H1 (cell line): ENCODE results near the gene ITPR1. TPM values are rescaled to one million over a fixed set of nuclear protein-coding genes. Genes with fewer than 3 reads are reported as not detected.

Experiments
- CTCF ChIA-PET: fragments of 300-600 bp; sonication (Branson Sonifier 250); formaldehyde crosslinking; loops from one replicate; lab custom pipeline; 2021; ENCODE audit not compliant: partially characterized antibody; lab: Charles Lee
- POLR2A ChIA-PET: fragments of 300-600 bp; sonication (Branson Sonifier 250); formaldehyde crosslinking; loops from one replicate; lab custom pipeline; 2021; ENCODE audit warnings: inconsistent platforms; ENCODE audit not compliant: partially characterized antibody; lab: Charles Lee
- DNase-seq, 2 experiments: peaks; one replicate each; pipeline versions ENCODE4 v3.0.0 to v3.0.0-alpha.2; 2010 to 2022; ENCODE audit warnings: low spot score in 2 of 2, low read depth in 1 of 2, mixed read lengths in 1 of 2
- FAIRE-seq: peaks from 2 replicates; lab custom pipeline; 2011; peaks lifted over from hg19 to GRCh38; lab: Jason Lieb, UNC
- H2AFZ ChIP-seq: 2 replicates; pipeline ENCODE4 v1.8.1; 2012; ENCODE audit warnings: low read length, inconsistent platforms
- H2AK5ac ChIP-seq: 2 replicates; pipeline ENCODE4 v1.6.1; 2013; ENCODE audit warnings: low read depth, low read length
- H2BK120ac ChIP-seq: replicated peaks from 2 replicates; pipeline ENCODE3; 2013; ENCODE audit warnings: low read depth, low read length, inconsistent platforms
- H2BK12ac ChIP-seq: 2 replicates; pipeline ENCODE4 v1.6.1; 2013; ENCODE audit warnings: low read depth, low read length
- H2BK15ac ChIP-seq: 2 replicates; pipeline ENCODE4 v1.6.1; 2013; ENCODE audit warnings: low read length
- H2BK20ac ChIP-seq: 2 replicates; pipeline ENCODE4 v1.6.1; 2013; ENCODE audit warnings: low read length
- H2BK5ac ChIP-seq: 2 replicates; pipeline ENCODE4 v1.6.1; 2013; ENCODE audit warnings: low read depth, low read length
- H3K14ac ChIP-seq: 2 replicates; pipeline ENCODE4 v1.6.1; 2013; ENCODE audit warnings: inconsistent platforms; ENCODE audit not compliant: insufficient read length
- H3K18ac ChIP-seq: 2 replicates; pipeline ENCODE4 v1.6.1; 2013; ENCODE audit warnings: low read length; ENCODE audit errors: extremely low read depth
- H3K23ac ChIP-seq: 2 replicates; pipeline ENCODE4 v1.6.1; 2013; ENCODE audit warnings: inconsistent platforms; ENCODE audit not compliant: insufficient read length
- H3K23me2 ChIP-seq: 2 replicates; pipeline ENCODE4 v1.6.1; 2013; ENCODE audit warnings: low read depth, low read length
- H3K27ac ChIP-seq: 2 replicates; pipeline ENCODE4 v1.6.1; 2011; ENCODE audit warnings: low read depth, low read length, inconsistent platforms
- H3K27me3 ChIP-seq, 4 experiments: replicated peaks in 1 of 4; 1 replicate in 1 of 4; 2 replicates in 3 of 4; pipeline versions ENCODE4 v1.6.1 to v1.8.1; 2011 to 2013; ENCODE audit warnings: low read length in 3 of 4, mild to moderate bottlenecking in 3 of 4, inconsistent platforms in 2 of 4, mixed read lengths in 2 of 4, moderate library complexity in 1 of 4; ENCODE audit not compliant: control insufficient read depth in 3 of 4, insufficient read depth in 3 of 4; ENCODE audit errors: extremely low read depth in 1 of 4
- H3K36me3 ChIP-seq, 4 experiments: 2 replicates each; pipeline versions ENCODE4 v1.6.1 to v1.8.1; 2011 to 2013; ENCODE audit warnings: mild to moderate bottlenecking in 4 of 4, low read length in 3 of 4, moderate library complexity in 2 of 4, control low read depth in 1 of 4, inconsistent platforms in 1 of 4; ENCODE audit not compliant: insufficient read depth in 4 of 4, control insufficient read depth in 2 of 4
- H3K4ac ChIP-seq: replicated peaks from 2 replicates; pipeline ENCODE3; 2013; ENCODE audit warnings: low read length, low read depth, mixed read lengths, inconsistent platforms; ENCODE audit not compliant: insufficient read length
- H3K4me1 ChIP-seq, 4 experiments: replicated peaks in 1 of 4; 1 replicate in 1 of 4; 2 replicates in 3 of 4; pipeline versions ENCODE4 v1.6.1 to v1.8.1; 2011 to 2013; ENCODE audit warnings: low read length in 3 of 4, inconsistent platforms in 2 of 4, mixed read lengths in 1 of 4; ENCODE audit not compliant: insufficient read depth in 4 of 4, control insufficient read depth in 3 of 4
- H3K4me2 ChIP-seq, 2 experiments: 2 replicates each; pipeline versions ENCODE4 v1.6.1 to v1.8.1; 2011 to 2013; ENCODE audit warnings: low read depth in 2 of 2, low read length in 2 of 2, control low read depth in 1 of 2, inconsistent platforms in 1 of 2, mild to moderate bottlenecking in 1 of 2; ENCODE audit not compliant: insufficient read depth in 1 of 2
- H3K4me3 ChIP-seq, 4 experiments: fragments of 200-600, 300-600 bp in 1 of 4; sonication (generic), shearing (Covaris generic), sonication (Bioruptor Twin) in 1 of 4; 2 replicates each; pipeline versions ENCODE4 v1.5.1 to v1.8.1; 2011 to 2016; ENCODE audit warnings: low read length in 4 of 4, low read depth in 3 of 4, control low read depth in 2 of 4, inconsistent platforms in 2 of 4, mild to moderate bottlenecking in 2 of 4, mixed read lengths in 1 of 4, moderate library complexity in 1 of 4; ENCODE audit not compliant: insufficient read depth in 2 of 4; ENCODE audit errors: extremely low read depth in 1 of 4
- H3K56ac ChIP-seq: replicated peaks from 2 replicates; pipeline ENCODE3; 2013; ENCODE audit warnings: low read depth, mild to moderate bottlenecking, mixed read lengths, low read length, inconsistent platforms; ENCODE audit not compliant: insufficient read length
- H3K79me1 ChIP-seq: 2 replicates; pipeline ENCODE4 v1.6.1; 2013; ENCODE audit warnings: low read depth, low read length, control low read depth
- H3K79me2 ChIP-seq, 2 experiments: 2 replicates each; pipeline versions ENCODE4 v1.6.1 to v1.8.1; 2012 to 2013; ENCODE audit warnings: low read length in 2 of 2, mild to moderate bottlenecking in 2 of 2, inconsistent platforms in 1 of 2; ENCODE audit not compliant: insufficient read depth in 2 of 2, control insufficient read depth in 1 of 2
- H3K9ac ChIP-seq, 4 experiments: replicated peaks in 1 of 4; 1 replicate in 1 of 4; 2 replicates in 3 of 4; pipeline versions ENCODE4 v1.6.1 to v1.8.1; 2011 to 2013; ENCODE audit warnings: low read depth in 3 of 4, low read length in 3 of 4, control low read depth in 2 of 4, mild to moderate bottlenecking in 2 of 4, moderate library complexity in 2 of 4, inconsistent platforms in 1 of 4; ENCODE audit errors: extremely low read depth in 1 of 4
- H3K9me3 ChIP-seq, 2 experiments: 2 replicates each; pipeline versions ENCODE4 v1.6.1 to v1.8.1; 2012 to 2013; ENCODE audit warnings: mild to moderate bottlenecking in 2 of 2, moderate library complexity in 2 of 2, control low read depth in 1 of 2, inconsistent platforms in 1 of 2, low read depth in 1 of 2, low read length in 1 of 2, mixed read lengths in 1 of 2; ENCODE audit not compliant: insufficient read depth in 2 of 2
- H4K20me1 ChIP-seq, 2 experiments: replicated peaks in 1 of 2; 2 replicates each; pipeline versions ENCODE3 to v1.8.1; 2011 to 2013; ENCODE audit warnings: inconsistent platforms in 2 of 2, low read length in 2 of 2, mild to moderate bottlenecking in 1 of 2; ENCODE audit not compliant: insufficient read depth in 2 of 2, control insufficient read depth in 1 of 2
- H4K5ac ChIP-seq: 2 replicates; pipeline ENCODE4 v1.6.1; 2013; ENCODE audit warnings: low read length, low read depth, mixed read lengths, inconsistent platforms; ENCODE audit not compliant: insufficient read length
- H4K8ac ChIP-seq: 2 replicates; pipeline ENCODE4 v1.8.0; 2013; ENCODE audit warnings: mild to moderate bottlenecking, moderate library complexity, low read length, inconsistent platforms; ENCODE audit not compliant: insufficient read depth; ENCODE audit errors: extremely low read depth
- H4K91ac ChIP-seq: replicated peaks from 2 replicates; pipeline ENCODE3; 2013; ENCODE audit warnings: low read length, mixed read lengths, inconsistent platforms; ENCODE audit not compliant: insufficient read length
- ASH2L ChIP-seq: fragments of 200-600, 300-600 bp; sonication (generic); IDR thresholded peaks from one replicate; pipeline ENCODE4 v1.7.1; 2017; ENCODE audit warnings: low read length
- BACH1 ChIP-seq: IDR thresholded peaks from 2 replicates; pipeline ENCODE4 v1.6.1; 2012; ENCODE audit warnings: low read length, improper control_type of control experiment
- E2F6 ChIP-seq: IDR thresholded peaks from 2 replicates; pipeline ENCODE4 v1.6.1; 2012; ENCODE audit warnings: inconsistent platforms
- JUND ChIP-seq: IDR thresholded peaks from 2 replicates; pipeline ENCODE4 v1.6.1; 2011; ENCODE audit warnings: mild to moderate bottlenecking, improper control_type of control experiment, low read length
- MAFK ChIP-seq: IDR thresholded peaks from 2 replicates; pipeline ENCODE4 v1.6.1; 2012; ENCODE audit warnings: low read depth, mild to moderate bottlenecking, improper control_type of control experiment, low read length
- RBBP5 ChIP-seq: IDR thresholded peaks from 2 replicates; pipeline ENCODE4 v1.7.1; 2012; ENCODE audit warnings: low read depth, mild to moderate bottlenecking, inconsistent platforms, low read length, moderate library complexity, borderline replicate concordance
- RXRA ChIP-seq: IDR thresholded peaks from 2 replicates; pipeline ENCODE4 v1.6.1; 2011; ENCODE audit warnings: low read depth, mild to moderate bottlenecking, low read length, moderate library complexity; ENCODE audit not compliant: insufficient read depth
- SIN3A ChIP-seq, 2 experiments: IDR thresholded peaks in 1 of 2; conservative IDR thresholded peaks in 1 of 2; 2 replicates each; pipeline ENCODE4 v1.6.1; 2011 to 2012; ENCODE audit warnings: low read length in 2 of 2, improper control_type of control experiment in 1 of 2, low read depth in 1 of 2, mild to moderate bottlenecking in 1 of 2
- SP1 ChIP-seq: IDR thresholded peaks from 2 replicates; pipeline ENCODE4 v1.6.1; 2011; ENCODE audit warnings: low read depth, low read length
- SUZ12 ChIP-seq: fragments of 200-600 bp; sonication (generic); IDR thresholded peaks from 2 replicates; pipeline ENCODE4 v1.6.1; 2012; ENCODE audit warnings: mild to moderate bottlenecking, inconsistent platforms, low read length, moderate library complexity, mixed read lengths
- TAF7 ChIP-seq: optimal IDR thresholded peaks from 2 replicates; pipeline ENCODE3; 2011; ENCODE audit warnings: low read depth, mild to moderate bottlenecking, inconsistent platforms, low read length, moderate library complexity, borderline replicate concordance
- WGBS, 2 experiments: shearing (Covaris generic) in 1 of 2; methylation state at CpG; one replicate each; pipeline versions ENCODE4 v1.1.6 to v1.1.7; 2013 to 2015; ENCODE audit warnings: low lambda C conversion rate in 2 of 2, mixed read lengths in 2 of 2, inconsistent platforms in 1 of 2, low coverage in 1 of 2, missing lambda C conversion rate in 1 of 2; ENCODE audit not compliant: insufficient replicate concordance in 2 of 2, insufficient coverage in 1 of 2, insufficient read length in 1 of 2; ENCODE audit errors: extremely low coverage in 1 of 2, missing lambda C conversion rate in 1 of 2; 5-methylcytosine and 5-hydroxymethylcytosine counted together
- polyA plus RNA-seq, 7 experiments: library from polyadenylated mRNA; depleted of rRNA in 3 of 7; stranded (reverse) in 5 of 7; unstranded in 2 of 7; fragments of >200 nt in 5 of 7; fragments of 200-250 nt in 2 of 7; gene quantifications; 1 replicate in 5 of 7; 2 replicates in 1 of 7; 4 replicates in 1 of 7; pipeline versions ENCODE4 v1.2.1 to v1.2.3, GENCODE V29; 2011 to 2013; ENCODE audit warnings: missing spikeins in 2 of 7, mixed read lengths in 2 of 7
- total RNA-seq: library from RNA; stranded (reverse); fragmentation: NEBNext Ultra II Directional; extraction: Animal tissue kit (Norgen Biotek cat#: 25700); gene quantifications from 2 replicates; pipeline ENCODE4 v1.2.1, GENCODE V29; 2021

Gene ITPR1
- total and polyA plus RNA-seq, 2 of the 8 experiments (the other 6 are each of a cell fraction or from before 2014, with no cell fraction given), result 2.5 to 16.3 TPM

DNA sequence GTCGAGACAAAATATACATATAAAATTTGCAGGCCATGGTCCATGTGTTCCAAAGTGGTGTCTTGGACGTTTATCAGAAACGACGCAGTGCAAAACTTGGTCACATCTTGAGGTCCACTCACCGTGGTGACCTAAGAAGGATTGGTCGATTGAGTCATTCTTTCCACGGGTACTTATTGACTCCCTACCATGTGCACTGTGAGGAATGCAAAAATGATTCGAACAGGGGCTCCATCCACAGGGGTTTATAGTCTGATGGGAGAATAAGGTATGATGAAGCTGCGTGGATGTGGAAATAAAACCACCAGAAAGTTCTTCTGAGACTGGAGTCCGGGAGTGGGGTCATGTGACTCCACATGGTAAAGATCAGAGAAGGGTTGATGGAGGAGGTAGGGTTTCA lies 185.2 kb downstream of the ITPR1 start:
- Histone ChIP-seq H3K23ac (no peak overlapping the region), H4K91ac (no peak overlapping the region), H3K9ac (no peak overlapping the region), H2AK5ac (no peak overlapping the region), H3K14ac (no peak overlapping the region), H3K79me1 (no peaks in the 10 kb centered on the region; the same call in 1 of the 2 replicates), H2BK12ac (no peak overlapping the region), H3K4me1 (peaks cover 0 to 5% (median 0%) of the 10 kb centered on the region in 4 experiments; a peak in 3 of 7 replicates), H3K9me3 (no peaks in the 10 kb centered on the region), H3K56ac (no peak overlapping the region), H3K4me2 (no peak overlapping the region), H2BK20ac (no peak overlapping the region), H2BK15ac (no peak overlapping the region), H3K79me2 (no peaks in the 10 kb centered on the region), H2AFZ (no peak overlapping the region), H3K27me3 (no peaks in the 10 kb centered on the region; a peak in 1 of 7 replicates), H2BK120ac (no peak overlapping the region), H3K4me3 (no peak overlapping the region), H3K18ac (no peak overlapping the region), H3K4ac (no peak overlapping the region), H4K5ac (no peak overlapping the region), H3K36me3 (no peaks in the 10 kb centered on the region), H3K27ac (no peak overlapping the region), H4K20me1 (no peaks in the 10 kb centered on the region), H4K8ac (no peak overlapping the region), H3K23me2 (no peaks in the 10 kb centered on the region; the same call in 1 of the 2 replicates), H2BK5ac (no peak overlapping the region)
- CTCF ChIA-PET, result interaction anchor here (1.1 to 2.7 kb wide), 3 partner anchors 31 to 549 kb away, joined by 3 to 11 read pairs (median 4); no protein-coding TSS in a partner anchor
- POLR2A ChIA-PET, result no interaction called here
- WGBS, 2 experiments, result 88% methylated on average over 10 of the region's 10 CpGs; no CpG with 5 or more reads in 1 of the 2 experiments
- no peak for DNase-seq
- no peak for FAIRE-seq
- TF ChIP-seq RXRA (no peak), SUZ12 (no peak), SP1 (no peak), SIN3A (conservative IDR thresholded peaks at IDR 0.05 in 1 of 2, IDR thresholded peaks at IDR 0.05 in 1 of 2; ENCODE audit: low read depth in 1 of 2, low read length in 2 of 2) (no peak), ASH2L (no peak), RBBP5 (no peak), E2F6 (no peak), MAFK (no peak), BACH1 (no peak), TAF7 (no peak), JUND (no peak)
